ENCODE measurements around the gene IFNG-AS1.

The IFNG-AS1 gene

DNA sequence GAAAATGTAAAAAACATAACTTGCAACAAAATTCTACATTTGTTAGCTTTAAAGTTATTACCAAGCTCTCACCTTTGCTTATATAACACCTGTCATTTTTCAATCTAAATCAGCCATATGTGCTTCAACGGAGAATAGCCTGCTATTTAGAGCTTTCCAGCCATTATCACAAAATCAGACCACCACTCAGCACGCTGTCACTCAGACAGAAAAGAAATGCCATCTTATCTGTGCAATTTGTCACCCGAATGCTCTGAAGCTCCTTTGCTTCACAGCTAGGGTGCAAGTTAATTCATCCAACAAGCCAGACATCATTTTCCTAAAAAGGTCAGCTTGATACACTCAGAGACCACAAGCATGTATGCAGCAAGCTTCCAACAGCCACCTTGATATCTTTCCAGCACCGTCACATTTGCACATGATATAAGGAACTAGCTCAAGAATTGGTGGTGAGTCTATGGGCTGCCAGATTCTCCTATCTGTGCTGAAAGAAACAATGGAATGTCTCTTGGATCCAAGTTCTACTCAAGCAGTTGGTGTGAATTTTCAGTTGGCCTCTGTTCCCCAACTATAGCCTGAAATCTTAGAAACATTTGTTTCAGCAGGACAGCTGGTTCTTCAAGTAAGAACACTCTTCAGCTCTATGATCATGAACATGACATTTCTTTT lies 20.0 kb upstream of the IFNG-AS1 start:
- no peak overlapping the region for H3K4me3 ChIP-seq (ENCODE audit: low read depth, low read length)
- TF ChIP-seq, protein P1, sequence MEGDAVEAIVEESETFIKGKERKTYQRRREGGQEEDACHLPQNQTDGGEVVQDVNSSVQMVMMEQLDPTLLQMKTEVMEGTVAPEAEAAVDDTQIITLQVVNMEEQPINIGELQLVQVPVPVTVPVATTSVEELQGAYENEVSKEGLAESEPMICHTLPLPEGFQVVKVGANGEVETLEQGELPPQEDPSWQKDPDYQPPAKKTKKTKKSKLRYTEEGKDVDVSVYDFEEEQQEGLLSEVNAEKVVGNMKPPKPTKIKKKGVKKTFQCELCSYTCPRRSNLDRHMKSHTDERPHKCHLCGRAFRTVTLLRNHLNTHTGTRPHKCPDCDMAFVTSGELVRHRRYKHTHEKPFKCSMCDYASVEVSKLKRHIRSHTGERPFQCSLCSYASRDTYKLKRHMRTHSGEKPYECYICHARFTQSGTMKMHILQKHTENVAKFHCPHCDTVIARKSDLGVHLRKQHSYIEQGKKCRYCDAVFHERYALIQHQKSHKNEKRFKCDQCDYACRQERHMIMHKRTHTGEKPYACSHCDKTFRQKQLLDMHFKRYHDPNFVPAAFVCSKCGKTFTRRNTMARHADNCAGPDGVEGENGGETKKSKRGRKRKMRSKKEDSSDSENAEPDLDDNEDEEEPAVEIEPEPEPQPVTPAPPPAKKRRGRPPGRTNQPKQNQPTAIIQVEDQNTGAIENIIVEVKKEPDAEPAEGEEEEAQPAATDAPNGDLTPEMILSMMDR (conservative IDR thresholded peaks at IDR 0.05; ENCODE audit: low read depth, low read length) = no peak
- DNase-seq (ENCODE audit: low read depth) = no peak

DNA sequence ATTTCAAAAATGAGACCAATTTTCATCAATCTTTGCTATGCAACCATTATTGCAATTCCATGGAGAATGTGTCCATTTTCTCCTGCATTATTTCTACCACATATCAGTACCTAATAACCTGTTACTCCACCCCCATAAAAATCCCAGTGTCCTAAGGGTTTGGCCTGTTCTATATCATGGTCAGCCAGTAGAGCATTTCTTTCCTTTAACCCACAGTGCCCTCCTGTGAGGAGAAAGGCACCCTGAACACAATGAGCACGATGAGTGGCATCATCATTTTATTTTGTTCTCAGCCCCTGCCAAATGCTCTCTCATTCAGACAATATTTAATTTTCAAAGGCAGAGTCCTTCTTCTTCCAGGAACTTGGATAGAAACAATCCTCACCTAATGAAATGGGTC lies 11.6 kb upstream of the IFNG-AS1 start:
- no peak for DNase-seq (ENCODE audit: low read depth)
- no peak overlapping the region for H3K4me3 ChIP-seq (ENCODE audit: low read depth, low read length)
- TF ChIP-seq, protein P1 (conservative IDR thresholded peaks at IDR 0.05; ENCODE audit: low read depth, low read length) = no peak

DNA sequence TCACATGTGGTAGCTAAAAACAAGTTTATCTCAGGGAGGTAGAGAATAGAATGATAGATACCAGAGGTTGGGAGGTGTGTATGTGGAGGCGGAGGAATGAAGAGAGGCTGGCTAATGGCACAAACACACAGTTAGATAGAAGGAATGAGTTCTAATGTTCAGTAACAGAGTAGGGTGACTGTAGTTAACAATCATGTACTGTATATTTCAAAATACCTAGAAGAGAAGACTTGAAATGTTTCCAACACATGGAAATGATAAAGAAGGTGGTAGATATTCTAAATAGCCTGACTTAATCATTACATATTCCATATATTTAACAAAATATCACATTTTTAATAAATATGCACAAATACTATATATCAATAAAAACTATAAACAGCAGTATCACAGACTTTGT lies 8.9 kb upstream of the IFNG-AS1 start:
- TF ChIP-seq, protein P1 (conservative IDR thresholded peaks at IDR 0.05; ENCODE audit: low read depth, low read length) = no peak
- H3K4me3 ChIP-seq (ENCODE audit: low read depth, low read length) = no peak overlapping the region
- DNase-seq (ENCODE audit: low read depth) = peak; percentile 4

DNA sequence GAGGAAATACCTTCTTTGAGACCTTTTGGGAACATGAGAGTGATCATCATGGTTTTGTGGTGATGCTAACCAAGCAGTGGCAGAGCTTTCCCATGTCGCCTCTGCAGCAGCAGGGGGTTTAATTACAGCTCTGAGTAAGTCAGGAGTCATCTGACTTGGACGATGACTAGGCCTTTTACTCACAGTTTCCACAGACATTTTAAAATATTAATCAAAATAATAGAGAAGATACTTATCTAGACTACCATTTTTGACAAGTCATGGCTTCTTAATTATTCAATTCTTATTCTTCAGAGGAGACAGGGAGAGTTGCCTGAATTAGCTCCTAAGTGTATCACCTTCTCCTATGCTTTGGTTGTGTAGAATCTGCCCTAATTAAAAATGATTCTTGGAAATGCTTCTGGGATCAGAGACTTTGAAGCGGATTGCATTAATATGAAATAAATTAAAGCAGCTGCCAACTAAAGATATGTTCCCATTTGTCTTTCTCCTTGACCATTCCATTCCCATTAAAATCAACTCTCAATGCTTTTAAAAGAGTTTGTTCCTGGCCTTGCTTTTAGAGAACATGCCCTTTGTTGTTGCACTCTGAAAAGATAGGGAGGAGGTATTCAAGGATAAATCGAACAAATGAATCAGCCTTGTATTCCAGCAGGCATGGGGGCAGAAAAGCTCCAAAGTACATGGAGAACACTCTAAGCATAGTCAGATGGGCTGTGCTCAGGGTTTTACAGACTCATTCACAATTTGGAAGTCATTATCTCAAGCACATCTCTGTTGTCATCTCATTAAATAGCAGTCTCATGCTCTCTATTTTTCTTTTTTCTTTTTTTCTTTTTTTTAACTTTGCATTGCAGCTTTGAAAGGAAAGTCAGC lies 7.7 kb upstream of the IFNG-AS1 start:
- peak; percentile 93 for DNase-seq (ENCODE audit: low read depth)
- H3K4me3 ChIP-seq (ENCODE audit: low read depth, low read length) = no peak overlapping the region
- TF ChIP-seq, protein P1 (conservative IDR thresholded peaks at IDR 0.05; ENCODE audit: low read depth, low read length) = peak; percentile 7

DNA sequence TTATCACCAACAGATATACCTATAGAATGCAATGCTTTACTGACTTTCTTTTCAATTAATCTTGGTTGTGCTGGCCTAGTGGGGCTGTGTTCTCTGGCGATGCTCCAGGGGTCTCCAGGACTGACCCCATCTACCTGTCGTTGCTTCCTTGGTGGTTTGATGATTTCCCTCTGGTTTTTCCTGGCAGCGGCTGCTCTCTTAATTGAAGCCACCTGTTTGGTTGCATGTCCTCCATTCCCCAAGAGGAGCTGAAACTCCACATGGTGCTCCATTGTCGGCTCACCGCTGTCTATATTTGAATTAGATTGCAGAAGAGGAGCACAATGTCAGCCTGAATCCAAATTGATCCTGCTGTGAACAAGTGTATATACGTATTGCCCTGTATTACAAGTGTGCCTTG lies 7.1 kb upstream of the IFNG-AS1 start:
- no peak overlapping the region for H3K4me3 ChIP-seq (ENCODE audit: low read depth, low read length)
- TF ChIP-seq, protein P1 (conservative IDR thresholded peaks at IDR 0.05; ENCODE audit: low read depth, low read length) = no peak
- peak; percentile 9 for DNase-seq (ENCODE audit: low read depth)

DNA sequence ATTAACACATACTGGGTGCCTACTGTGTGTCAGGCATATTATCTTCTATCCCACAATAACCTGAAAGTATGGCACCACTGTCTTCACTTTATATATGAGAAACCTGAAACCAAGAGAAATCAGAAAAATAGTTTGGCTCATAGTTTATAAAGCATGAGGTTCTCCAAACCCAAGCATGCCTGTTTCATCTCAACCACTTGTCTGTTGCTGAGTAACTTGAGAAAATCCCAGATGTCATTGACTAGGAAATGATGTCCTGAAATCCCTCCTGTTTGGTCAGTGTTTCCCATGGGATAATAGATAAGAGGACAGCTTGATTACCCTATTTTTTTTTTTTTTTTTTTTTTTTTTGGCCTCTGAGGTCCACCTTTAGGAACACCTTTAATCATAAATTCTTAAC lies 2.6 kb upstream of the IFNG-AS1 start:
- TF ChIP-seq, protein P1 (conservative IDR thresholded peaks at IDR 0.05; ENCODE audit: low read depth, low read length) = no peak
- H3K4me3 ChIP-seq (ENCODE audit: low read depth, low read length) = no peak overlapping the region
- no peak for DNase-seq (ENCODE audit: low read depth)

Data from choroid plexus epithelial cell (primary cell).